Frontal cortex (tissue), 4 donors: ENCODE measurements around the gene ATXN7L3B. TPM values are rescaled to one million over a fixed set of nuclear protein-coding genes. Genes with fewer than 3 reads are reported as not detected.

Source experiments
- DNase-seq, 2 donors: peaks; one replicate each; pipeline ENCODE4 v3.0.0; 2012; ENCODE audit warnings: low spot score in 2 of 2
- FAIRE-seq: peaks from 2 replicates; lab custom pipeline; 2012; peaks lifted over from hg19 to GRCh38; lab: Jason Lieb, UNC
- total RNA-seq: library from RNA; depleted of rRNA; stranded (reverse); fragments of >200 nt; gene quantifications from one replicate; pipeline ENCODE4 v1.2.3, GENCODE V29; 2014
- donor health status: control.
- donor health status: control.
- donor health status: control.

ATXN7L3B gene
- total RNA-seq, 1 donor from 2014 or later = 103 TPM

- FAIRE-seq (no peak), DNase-seq (no peak)
These were observed 3.4 kb downstream of the ATXN7L3B start for GRCh38 chr12:74541074-74541473.

- FAIRE-seq = no peak
- no peak for DNase-seq
These were observed 9.6 kb downstream of the ATXN7L3B start for GRCh38 chr12:74547249-74547648.

GRCh38 chr12:74551291-74551690 lies 13.7 kb downstream of the ATXN7L3B start:
- FAIRE-seq (no peak), DNase-seq (no peak)

DNA sequence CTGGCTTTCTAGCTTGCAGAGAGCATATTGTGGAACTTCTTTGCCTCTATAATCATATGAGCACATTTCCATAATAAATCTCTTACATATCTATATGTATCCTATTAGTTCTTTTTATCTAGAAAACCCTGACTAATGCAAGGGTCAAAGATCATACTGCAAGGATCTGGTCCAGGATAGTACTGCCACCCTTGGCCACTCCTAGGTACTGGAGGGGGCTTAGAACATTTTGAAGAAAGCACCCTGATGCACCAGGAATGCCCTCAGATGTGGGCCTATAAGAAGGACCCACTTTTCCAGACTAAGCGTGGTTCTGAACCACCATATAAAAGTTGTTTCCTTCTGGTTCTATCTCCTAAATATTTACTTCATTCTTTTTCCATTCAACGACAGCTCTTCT lies 14.6 kb downstream of the ATXN7L3B start:
- DNase-seq (no peak), FAIRE-seq (no peak)

DNA sequence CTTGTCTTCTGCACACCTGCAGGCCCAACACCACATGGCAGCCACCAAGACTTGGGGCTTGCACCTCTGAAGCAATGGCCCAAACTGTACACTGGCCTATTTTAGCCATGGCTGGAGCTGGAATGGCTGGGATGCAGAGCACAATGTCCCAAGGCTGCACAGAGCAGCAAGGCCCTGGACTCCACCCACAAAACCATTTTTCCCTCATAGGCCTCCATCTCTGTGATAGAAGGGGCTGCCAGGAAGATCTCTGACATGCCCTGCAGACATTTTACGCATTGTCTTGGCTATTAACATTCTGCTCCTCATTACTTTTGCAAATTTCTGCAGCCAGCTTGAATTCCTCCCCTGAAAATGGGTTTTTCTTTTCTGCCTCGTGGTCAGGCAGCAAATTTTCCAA lies 22.1 kb downstream of the ATXN7L3B start:
- DNase-seq (no peak), FAIRE-seq (no peak)

DNA sequence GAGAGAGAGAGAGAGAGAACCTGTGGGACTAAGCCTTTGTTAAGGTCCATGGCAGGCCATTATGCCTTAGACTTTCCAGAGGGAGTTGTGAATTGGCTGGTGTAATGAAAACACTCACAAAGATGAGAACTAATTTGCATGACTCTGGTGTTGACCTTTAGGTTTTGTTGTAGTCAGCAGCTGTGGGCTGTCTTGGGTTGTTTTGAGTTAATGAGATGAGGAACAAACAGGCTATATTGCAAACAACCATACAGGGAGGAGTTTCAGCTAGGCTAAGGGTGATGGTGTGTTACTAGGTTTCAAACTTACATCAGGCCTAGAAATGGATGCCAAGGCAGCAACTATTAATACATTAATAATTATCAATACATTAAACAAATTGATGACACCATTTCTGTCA lies 26.3 kb downstream of the ATXN7L3B start:
- FAIRE-seq = no peak
- no peak for DNase-seq

GRCh38 chr12:74578486-74578885 lies 40.9 kb downstream of the ATXN7L3B start:
- DNase-seq = no peak
- FAIRE-seq = no peak

GRCh38 chr12:74579446-74579845 lies 41.8 kb downstream of the ATXN7L3B start:
- no peak for FAIRE-seq
- DNase-seq = no peak

DNA sequence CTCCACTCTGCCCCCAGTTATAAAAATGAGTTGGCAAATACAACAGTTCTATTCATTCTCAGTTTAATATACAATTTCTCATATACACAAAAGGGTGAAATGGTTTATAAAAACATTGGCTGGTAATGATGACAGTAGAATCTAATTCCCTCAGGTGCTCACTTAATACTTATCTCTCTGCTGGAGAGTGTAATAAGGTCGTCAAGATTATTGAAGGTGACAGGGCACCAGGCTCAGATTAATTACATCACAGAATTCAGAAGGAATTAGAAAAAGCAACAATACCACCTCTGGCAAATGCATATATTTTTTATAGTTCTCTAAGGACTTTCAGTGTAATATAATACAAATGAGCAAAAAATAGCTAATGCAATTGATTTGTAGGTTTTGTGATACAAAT lies 42.3 kb downstream of the ATXN7L3B start:
- FAIRE-seq (no peak), DNase-seq (no peak)

DNA sequence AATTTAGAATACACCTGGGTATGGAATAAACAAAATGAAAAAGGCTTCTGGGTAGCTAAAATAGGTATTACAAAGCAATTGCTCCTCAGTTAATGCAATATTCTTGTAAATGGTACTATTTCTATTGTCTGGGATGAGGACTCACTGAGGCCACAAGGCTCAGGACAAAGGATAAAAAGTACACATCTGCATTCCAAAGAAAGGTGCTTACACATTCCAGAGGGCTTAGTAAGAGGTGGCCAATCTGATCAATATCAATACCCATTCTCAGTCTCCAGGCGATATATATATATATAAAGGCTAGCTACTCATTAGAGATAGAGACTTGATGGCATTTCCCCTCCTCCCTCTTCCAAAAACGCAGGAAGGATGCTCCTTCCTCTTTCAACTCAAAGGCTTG lies 43.8 kb downstream of the ATXN7L3B start:
- no peak for DNase-seq
- FAIRE-seq = no peak

DNA sequence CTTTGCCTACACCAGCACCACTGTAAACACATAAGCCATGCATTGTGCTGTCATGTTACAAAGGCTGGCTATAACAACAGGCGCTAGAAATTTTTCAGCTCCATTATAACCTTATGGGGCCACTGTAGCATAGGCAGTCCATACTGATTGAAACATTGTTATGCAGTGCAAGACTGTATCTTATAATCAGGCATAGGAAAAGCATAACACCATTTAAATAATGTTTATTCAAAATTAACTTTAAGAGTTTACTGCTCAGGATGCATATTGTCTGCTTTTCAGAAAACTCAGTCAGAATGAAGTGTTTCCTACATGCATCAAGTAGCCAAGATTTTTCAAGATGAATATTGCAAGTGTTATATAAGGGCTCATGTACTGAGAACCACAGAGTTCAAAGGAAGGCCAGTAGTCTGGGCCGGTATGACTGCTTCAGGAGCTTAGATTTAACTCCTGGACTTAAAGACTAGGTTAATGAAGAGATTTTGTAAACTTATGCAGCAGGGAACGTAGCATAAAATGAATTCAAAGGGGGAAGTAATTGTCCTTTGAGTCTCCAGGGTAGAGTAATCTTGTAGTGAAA lies 46.9 kb downstream of the ATXN7L3B start:
- no peak for DNase-seq
- no peak for FAIRE-seq

DNA sequence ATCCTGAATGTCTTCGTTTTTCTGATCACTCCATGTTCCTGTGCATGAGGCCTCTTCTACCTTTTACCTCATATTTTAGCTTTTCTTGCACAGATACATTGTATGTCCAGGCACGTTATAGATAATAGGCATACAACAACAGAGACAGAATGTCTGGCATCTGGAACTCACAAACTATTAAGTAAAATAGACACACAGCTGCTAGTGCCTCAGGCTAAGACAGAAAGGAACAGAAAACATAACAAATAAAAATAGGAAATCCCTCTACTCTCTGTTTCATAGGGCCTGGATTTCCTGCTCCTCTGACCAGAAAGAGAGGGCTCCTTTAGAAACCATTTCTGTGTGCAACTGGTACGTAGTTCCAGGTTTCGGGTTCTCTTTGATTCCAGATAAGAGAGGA lies 48.6 kb downstream of the ATXN7L3B start:
- no peak for DNase-seq

More for the DNA sequence above, 48.6 kb downstream of the ATXN7L3B start:
- FAIRE-seq = no peak
